AG10803 (cell line): ENCODE measurements around the gene SNX30.

Source experiments
- DNase-seq: peaks from one replicate; pipeline ENCODE4 v3.0.0; 2010; ENCODE audit warnings: low read depth
- H3K4me3 ChIP-seq: 2 replicates; pipeline ENCODE4 v1.5.1; 2011; ENCODE audit warnings: mild to moderate bottlenecking, low read length, control low read depth
- CTCF ChIP-seq: conservative IDR thresholded peaks from 2 replicates; pipeline ENCODE4 v1.5.1; 2011; ENCODE audit warnings: mild to moderate bottlenecking, low read length, control low read depth, inconsistent platforms

SNX30 gene, protein sequence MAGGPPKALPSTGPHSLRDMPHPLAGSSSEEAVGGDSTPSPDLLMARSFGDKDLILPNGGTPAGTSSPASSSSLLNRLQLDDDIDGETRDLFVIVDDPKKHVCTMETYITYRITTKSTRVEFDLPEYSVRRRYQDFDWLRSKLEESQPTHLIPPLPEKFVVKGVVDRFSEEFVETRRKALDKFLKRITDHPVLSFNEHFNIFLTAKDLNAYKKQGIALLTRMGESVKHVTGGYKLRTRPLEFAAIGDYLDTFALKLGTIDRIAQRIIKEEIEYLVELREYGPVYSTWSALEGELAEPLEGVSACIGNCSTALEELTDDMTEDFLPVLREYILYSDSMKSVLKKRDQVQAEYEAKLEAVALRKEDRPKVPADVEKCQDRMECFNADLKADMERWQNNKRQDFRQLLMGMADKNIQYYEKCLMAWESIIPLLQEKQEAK

GRCh38 chr9:112750016-112750763 is at the start of gene SNX30:
Gene SNX30 (plus strand): TSS chr9:112750760. CDS start chr9:112751002, 242 bp downstream.
- peak; percentile 89 for DNase-seq
- peak; percentile 20; the same call in 1 of the 2 replicates for TF ChIP-seq CTCF
- peak within 1 kb of the TSS; percentile 75 for H3K4me3 ChIP-seq

GRCh38 chr9:112703304-112703703 is 47.3 kb upstream of the SNX30 start:
- no peak for DNase-seq
- no peak overlapping the region for H3K4me3 ChIP-seq
- no peak for TF ChIP-seq CTCF

DNA sequence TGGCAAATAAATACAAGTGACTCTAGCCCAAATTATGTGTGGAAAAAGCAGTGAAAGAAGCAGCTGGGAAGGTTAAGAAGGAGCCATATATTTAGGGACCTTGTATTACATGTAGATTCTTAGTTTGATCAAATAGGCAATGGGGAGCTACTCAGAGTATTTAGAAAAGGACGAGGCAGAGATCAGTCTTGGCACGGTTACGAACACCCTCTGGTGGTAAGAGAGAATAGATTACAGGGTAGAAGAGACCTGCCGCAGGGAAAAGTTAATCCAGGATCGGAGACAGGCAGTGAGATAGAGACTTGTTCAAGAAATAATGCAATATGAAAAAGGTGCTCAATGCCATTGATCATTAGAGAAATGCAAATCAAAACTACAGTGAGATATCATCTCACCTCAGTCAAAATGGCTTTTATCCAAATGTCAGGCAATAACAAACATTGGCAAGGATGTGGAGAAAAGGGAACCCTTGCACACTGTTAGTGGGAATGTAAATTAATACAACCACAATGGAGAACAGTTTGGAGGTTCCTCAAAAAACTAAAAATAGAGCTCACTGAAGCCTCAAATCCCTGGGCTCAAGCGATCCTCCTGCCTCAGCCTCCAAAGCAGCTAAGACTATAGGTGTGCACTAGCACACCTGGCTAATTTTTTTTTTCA is 44.7 kb upstream of the SNX30 start:
- DNase-seq: peak; percentile 48
- peak; percentile 55 for TF ChIP-seq CTCF
- no peak overlapping the region for H3K4me3 ChIP-seq

- DNase-seq: peak; percentile 50
- no peak overlapping the region for H3K4me3 ChIP-seq
- peak; percentile 81 for TF ChIP-seq CTCF
Measured at GRCh38 chr9:112711050-112711689, 39.4 kb upstream of the SNX30 start.

DNA sequence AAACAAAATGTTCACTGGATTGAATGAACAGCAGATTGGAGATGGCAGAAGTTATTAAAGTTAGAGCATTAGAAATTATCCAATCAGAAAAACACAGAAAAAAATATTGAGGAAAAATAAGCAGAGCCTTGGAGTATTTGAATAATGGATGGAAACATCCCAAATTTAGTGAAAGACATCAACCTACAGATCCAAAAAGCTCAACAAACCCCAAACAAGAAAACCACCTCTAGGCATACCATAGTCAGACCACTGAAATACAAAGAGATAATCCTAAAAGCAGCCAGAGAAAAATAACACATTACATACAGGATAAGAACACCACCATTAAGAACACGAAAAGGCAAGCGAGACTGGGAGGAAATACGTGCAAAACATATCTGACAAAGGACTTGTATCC is 37.9 kb upstream of the SNX30 start:
- TF ChIP-seq CTCF: no peak
- no peak overlapping the region for H3K4me3 ChIP-seq
- no peak for DNase-seq

- peak; percentile 25 for TF ChIP-seq CTCF
- DNase-seq: peak; percentile 94
- H3K4me3 ChIP-seq: peak within 1 kb of the TSS; percentile 94
Measured at GRCh38 chr9:112717661-112718331, 32.8 kb upstream of the SNX30 start, which contains the start of gene INIP. Gene INIP (minus strand): TSS chr9:112718117. CDS start chr9:112716485, 1,632 bp downstream.
